Endothelial cell of umbilical vein (primary cell): ENCODE data around the gene PPP4R1.

Source experiments
- EZH2 ChIP-seq: IDR thresholded peaks from 2 replicates; pipeline ENCODE4 v1.6.1; 2012; ENCODE audit warnings: borderline replicate concordance, low read depth, mild to moderate bottlenecking, moderate library complexity, low read length, inconsistent platforms; ENCODE audit not compliant: severe bottlenecking
- GATA2 ChIP-seq: IDR thresholded peaks from 2 replicates; pipeline ENCODE4 v1.7.0; 2011; ENCODE audit warnings: low read depth, mild to moderate bottlenecking, moderate library complexity, mixed read lengths, low read length; ENCODE audit not compliant: insufficient read length, insufficient read depth
- JUN ChIP-seq: IDR thresholded peaks from 2 replicates; pipeline ENCODE4 v1.6.1; 2011; ENCODE audit warnings: borderline replicate concordance, low read depth; ENCODE audit not compliant: insufficient read length, insufficient read depth
- MYC ChIP-seq: IDR thresholded peaks from one replicate; pipeline ENCODE4 v1.6.1; 2011; ENCODE audit warnings: mild to moderate bottlenecking, low read depth, low read length
- POLR2A ChIP-seq: IDR thresholded peaks from 2 replicates; pipeline ENCODE4 v1.6.1; 2012; ENCODE audit warnings: low read depth, mild to moderate bottlenecking, control low read depth, low read length
- POLR2AphosphoS5 ChIP-seq: IDR thresholded peaks from 2 replicates; pipeline ENCODE4 v1.6.1; 2012; ENCODE audit warnings: low read depth, mild to moderate bottlenecking, control low read depth, low read length, moderate library complexity; ENCODE audit not compliant: insufficient read depth
- TF ChIP-seq, protein P1 (sequence below), 2 donors: IDR thresholded peaks; 1 replicate in 1 of 2; 2 replicates in 1 of 2; pipeline ENCODE4 v1.5.1; 2011; ENCODE audit warnings: low read length in 2 of 2, mild to moderate bottlenecking in 2 of 2, moderate library complexity in 2 of 2, control low read depth in 1 of 2, inconsistent platforms in 1 of 2, low read depth in 1 of 2; ENCODE audit not compliant: insufficient read depth in 1 of 2; ENCODE audit errors: extremely low read depth in 1 of 2
- TF ChIP-seq, protein P2 (sequence below): IDR thresholded peaks from 2 replicates; pipeline ENCODE4 v1.6.1; 2011; ENCODE audit not compliant: insufficient read depth, insufficient read length

- TF ChIP-seq, protein P1, sequence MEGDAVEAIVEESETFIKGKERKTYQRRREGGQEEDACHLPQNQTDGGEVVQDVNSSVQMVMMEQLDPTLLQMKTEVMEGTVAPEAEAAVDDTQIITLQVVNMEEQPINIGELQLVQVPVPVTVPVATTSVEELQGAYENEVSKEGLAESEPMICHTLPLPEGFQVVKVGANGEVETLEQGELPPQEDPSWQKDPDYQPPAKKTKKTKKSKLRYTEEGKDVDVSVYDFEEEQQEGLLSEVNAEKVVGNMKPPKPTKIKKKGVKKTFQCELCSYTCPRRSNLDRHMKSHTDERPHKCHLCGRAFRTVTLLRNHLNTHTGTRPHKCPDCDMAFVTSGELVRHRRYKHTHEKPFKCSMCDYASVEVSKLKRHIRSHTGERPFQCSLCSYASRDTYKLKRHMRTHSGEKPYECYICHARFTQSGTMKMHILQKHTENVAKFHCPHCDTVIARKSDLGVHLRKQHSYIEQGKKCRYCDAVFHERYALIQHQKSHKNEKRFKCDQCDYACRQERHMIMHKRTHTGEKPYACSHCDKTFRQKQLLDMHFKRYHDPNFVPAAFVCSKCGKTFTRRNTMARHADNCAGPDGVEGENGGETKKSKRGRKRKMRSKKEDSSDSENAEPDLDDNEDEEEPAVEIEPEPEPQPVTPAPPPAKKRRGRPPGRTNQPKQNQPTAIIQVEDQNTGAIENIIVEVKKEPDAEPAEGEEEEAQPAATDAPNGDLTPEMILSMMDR (IDR thresholded peaks at IDR 0.05; ENCODE audit: extremely low read depth in 1 of 2, insufficient read depth in 1 of 2, low read depth in 1 of 2, low read length in 2 of 2), result no peak
- TF ChIP-seq POLR2AphosphoS5 (no peak), GATA2 (no peak), EZH2 (no peak), MYC (no peak), POLR2A (no peak), JUN (no peak)
- TF ChIP-seq, protein P2, sequence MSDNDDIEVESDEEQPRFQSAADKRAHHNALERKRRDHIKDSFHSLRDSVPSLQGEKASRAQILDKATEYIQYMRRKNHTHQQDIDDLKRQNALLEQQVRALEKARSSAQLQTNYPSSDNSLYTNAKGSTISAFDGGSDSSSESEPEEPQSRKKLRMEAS, result no peak
Measured at GRCh38 chr18:9517869-9518268, 96.5 kb downstream of the PPP4R1 start.
